SK-N-SH (cell line): Measurements from ENCODE around the gene ADGRL4. TPM values are rescaled to one million over a fixed set of nuclear protein-coding genes. Genes with fewer than 3 reads are reported as not detected.

Experiments
- CTCF ChIA-PET: fragments of 300-600, 350-600 bp; formaldehyde crosslinking; extraction: SDS; loops from one replicate; lab custom pipeline; 2021; lab: Yijun Ruan, JAX
- POLR2A ChIA-PET: fragments of 350-600 bp; sonication (Branson Sonifier 250); formaldehyde crosslinking; extraction: SDS; loops from one replicate; lab custom pipeline; 2020; ENCODE audit warnings: antibody characterized with exemption, inconsistent platforms; lab: Yijun Ruan, JAX
- DNase-seq: peaks from one replicate; pipeline ENCODE4 v3.0.0; 2012
- H2AFZ ChIP-seq: fragments of 200-600 bp; sonication (generic); 2 replicates; pipeline ENCODE4 v1.8.1; 2016; ENCODE audit warnings: antibody characterized with exemption, mild to moderate bottlenecking, low read depth
- H3F3A ChIP-seq: fragments of 200-600 bp; sonication (generic); replicated peaks from 2 replicates; pipeline ENCODE3; 2016; ENCODE audit warnings: antibody characterized with exemption, mild to moderate bottlenecking; ENCODE audit not compliant: insufficient read depth
- H3K27ac ChIP-seq, 2 experiments: fragments of 200-500 bp in 1 of 2; fragments of 200-600 bp in 1 of 2; sonication (Bioruptor generic) in 1 of 2; sonication (generic), shearing (Covaris generic) in 1 of 2; 2 replicates each; pipeline versions ENCODE4 v1.5.1 to v1.6.1; 2014 to 2016; ENCODE audit warnings: low read depth in 2 of 2, inconsistent platforms in 1 of 2, low read length in 1 of 2, mild to moderate bottlenecking in 1 of 2, mixed read lengths in 1 of 2
- H3K27me3 ChIP-seq: fragments of 200-600 bp; sonication (generic), shearing (Covaris generic); 2 replicates; pipeline ENCODE4 v1.6.1; 2016; ENCODE audit warnings: mixed run types; ENCODE audit not compliant: insufficient read depth
- H3K36me3 ChIP-seq, 2 experiments: fragments of 200-500 bp in 1 of 2; fragments of 200-600 bp in 1 of 2; sonication (Bioruptor generic) in 1 of 2; sonication (generic) in 1 of 2; replicated peaks in 1 of 2; 2 replicates each; pipeline versions ENCODE3 to v1.5.1; 2014 to 2016; ENCODE audit warnings: low read length in 1 of 2, mild to moderate bottlenecking in 1 of 2; ENCODE audit not compliant: insufficient read depth in 2 of 2, control insufficient read depth in 1 of 2
- H3K4me1 ChIP-seq, 2 experiments: fragments of 200-500 bp in 1 of 2; fragments of 200-600 bp in 1 of 2; sonication (Bioruptor generic) in 1 of 2; sonication (generic), shearing (Covaris generic) in 1 of 2; 2 replicates each; pipeline versions ENCODE4 v1.5.1 to v1.6.1; 2014 to 2016; ENCODE audit warnings: low read depth in 1 of 2, low read length in 1 of 2, mixed run types in 1 of 2; ENCODE audit not compliant: insufficient read depth in 2 of 2, control insufficient read depth in 1 of 2
- H3K4me2 ChIP-seq: fragments of 200-600 bp; sonication (generic), shearing (Covaris generic); 2 replicates; pipeline ENCODE4 v1.6.1; 2017; ENCODE audit warnings: mixed run types
- H3K4me3 ChIP-seq, 2 experiments: fragments of 200-500 bp in 1 of 2; fragments of 200-600 bp in 1 of 2; sonication (Bioruptor generic) in 1 of 2; sonication (generic), shearing (Covaris generic) in 1 of 2; 2 replicates each; pipeline versions ENCODE4 v1.5.1 to v1.8.1; 2014 to 2016; ENCODE audit warnings: low read depth in 2 of 2, inconsistent platforms in 1 of 2, low read length in 1 of 2, mild to moderate bottlenecking in 1 of 2, mixed read lengths in 1 of 2, moderate library complexity in 1 of 2
- H3K79me2 ChIP-seq: fragments of 200-600 bp; sonication (generic); 2 replicates; pipeline ENCODE4 v1.8.1; 2017; ENCODE audit warnings: mild to moderate bottlenecking; ENCODE audit not compliant: insufficient read depth
- H3K9ac ChIP-seq: fragments of 200-600 bp; sonication (generic); 2 replicates; pipeline ENCODE4 v1.6.1; 2017; ENCODE audit warnings: mixed run types
- H3K9me2 ChIP-seq: fragments of 200-600 bp; sonication (generic); 2 replicates; pipeline ENCODE4 v1.6.1; 2017; ENCODE audit warnings: mixed run types
- H3K9me3 ChIP-seq: fragments of 200-600 bp; sonication (generic); 2 replicates; pipeline ENCODE4 v1.6.1; 2017; ENCODE audit warnings: mixed run types, mild to moderate bottlenecking, moderate library complexity
- H4K20me1 ChIP-seq: fragments of 200-600 bp; sonication (generic); 2 replicates; pipeline ENCODE4 v1.6.1; 2017; ENCODE audit warnings: mild to moderate bottlenecking, mixed run types; ENCODE audit not compliant: insufficient read depth
- CTCF ChIP-seq: fragments of 200-600 bp; sonication (generic); IDR thresholded peaks from 2 replicates; pipeline ENCODE4 v1.6.1; 2017; ENCODE audit warnings: antibody characterized with exemption, mild to moderate bottlenecking, moderate library complexity
- ELF1 ChIP-seq: IDR thresholded peaks from 2 replicates; pipeline ENCODE4 v1.4.0; 2012
- EP300 ChIP-seq, 2 experiments: IDR thresholded peaks; 2 replicates each; pipeline versions ENCODE4 v1.4.0 to v1.6.1; 2012; ENCODE audit warnings: borderline replicate concordance in 1 of 2, low read depth in 1 of 2, low read length in 1 of 2
- EZH2phosphoT487 ChIP-seq: fragments of 200-600 bp; sonication (generic); IDR thresholded peaks from 2 replicates; pipeline ENCODE4 v1.6.1; 2017; ENCODE audit warnings: low read depth, mixed run types, mild to moderate bottlenecking, antibody characterized with exemption, moderate library complexity, borderline replicate concordance
- FOXM1 ChIP-seq: IDR thresholded peaks from 2 replicates; pipeline ENCODE4 v1.4.0; 2012; ENCODE audit warnings: low read depth, mild to moderate bottlenecking
- GABPA ChIP-seq: IDR thresholded peaks from 2 replicates; pipeline ENCODE4 v1.4.0; 2012; ENCODE audit warnings: low read depth, mild to moderate bottlenecking
- JUND ChIP-seq: IDR thresholded peaks from 2 replicates; pipeline ENCODE4 v1.4.0; 2012
- MAX ChIP-seq: IDR thresholded peaks from 2 replicates; pipeline ENCODE4 v1.4.0; 2012; ENCODE audit warnings: low read depth
- MEF2A ChIP-seq: IDR thresholded peaks from 2 replicates; pipeline ENCODE4 v1.4.0; 2012; ENCODE audit warnings: low read depth, borderline replicate concordance
- NFIC ChIP-seq: IDR thresholded peaks from 2 replicates; pipeline ENCODE4 v1.4.0; 2012; ENCODE audit warnings: borderline replicate concordance
- PBX3 ChIP-seq: IDR thresholded peaks from 2 replicates; pipeline ENCODE4; 2012
- POLR2AphosphoS5 ChIP-seq: IDR thresholded peaks from 2 replicates; pipeline ENCODE4 v1.6.1; 2012; ENCODE audit warnings: low read depth, low read length
- RFX5 ChIP-seq: IDR thresholded peaks from 2 replicates; pipeline ENCODE4 v1.6.1; 2012; ENCODE audit warnings: mild to moderate bottlenecking, improper control_type of control experiment, low read length
- SMC3 ChIP-seq: IDR thresholded peaks from 2 replicates; pipeline ENCODE4 v1.6.1; 2012; ENCODE audit warnings: low read depth, low read length, improper control_type of control experiment
- TAF1 ChIP-seq: IDR thresholded peaks from 2 replicates; pipeline ENCODE4 v1.6.1; 2012; ENCODE audit warnings: low read depth, mild to moderate bottlenecking, low read length, moderate library complexity, borderline replicate concordance
- USF1 ChIP-seq: IDR thresholded peaks from 2 replicates; pipeline ENCODE4 v1.4.0; 2012; ENCODE audit warnings: low read depth, borderline replicate concordance
- USF2 ChIP-seq: fragments of 150-350 bp; IDR thresholded peaks from 2 replicates; pipeline ENCODE4 v1.6.1; 2017; ENCODE audit warnings: antibody characterized with exemption, low read length, low read depth, borderline replicate concordance
- YY1 ChIP-seq: IDR thresholded peaks from 2 replicates; pipeline ENCODE4 v1.4.0; 2012; ENCODE audit warnings: low read depth, mild to moderate bottlenecking
- ZBTB33 ChIP-seq: IDR thresholded peaks from 2 replicates; pipeline ENCODE4 v1.4.0; 2012; ENCODE audit warnings: low read depth, borderline replicate concordance
- WGBS: methylation state at CpG from one replicate; pipeline ENCODE4 v1.1.6; 2017; ENCODE audit warnings: low lambda C conversion rate; 5-methylcytosine and 5-hydroxymethylcytosine counted together
- polyA plus RNA-seq, 3 experiments: library from polyadenylated mRNA; depleted of rRNA; stranded (reverse); fragments of >200 nt; gene quantifications; 2 replicates each; pipeline ENCODE4 v1.2.3, GENCODE V29; 2012

ADGRL4 gene
- polyA plus RNA-seq, 1 of the 3 experiments (the other 2 are of a cell fraction), result 0.30 TPM

GRCh38 chr1:78855258-78855657, 151.3 kb downstream of the ADGRL4 start:
- Histone ChIP-seq H2AFZ (no peak overlapping the region), H4K20me1 (no peaks in the 10 kb centered on the region), H3K9me2 (no peaks in the 10 kb centered on the region), H3K27me3 (no peaks in the 10 kb centered on the region), H3K9ac (no peak overlapping the region), H3K9me3 (no peaks in the 10 kb centered on the region), H3K4me3 (no peak overlapping the region), H3K36me3 (no peaks in the 10 kb centered on the region), H3K4me2 (no peak overlapping the region), H3K4me1 (no peaks in the 10 kb centered on the region), H3K79me2 (no peaks in the 10 kb centered on the region), H3K27ac (no peak overlapping the region), H3F3A (no peaks in the 10 kb centered on the region)
- ChIA-PET CTCF (no interaction called here), POLR2A (no interaction called here)
- no peak for DNase-seq
- no peak for TF ChIP-seq FOXM1
- no peak for TF ChIP-seq USF2
- no peak for TF ChIP-seq ELF1
- no peak for TF ChIP-seq PBX3
- no peak for TF ChIP-seq ZBTB33
- TF ChIP-seq MAX, result no peak
- no peak for TF ChIP-seq CTCF
- no peak for TF ChIP-seq RFX5
- no peak for TF ChIP-seq JUND
- TF ChIP-seq NFIC, result no peak
- TF ChIP-seq EP300 (IDR thresholded peaks at IDR 0.05; ENCODE audit: borderline replicate concordance in 1 of 2, low read depth in 1 of 2, low read length in 1 of 2), result no peak

- CTCF ChIA-PET, result interaction anchor here (1.0 kb wide), 1 partner anchor 11 kb away, joined by 4 read pairs; no protein-coding TSS in a partner anchor
- no peak for TF ChIP-seq EP300 (IDR thresholded peaks at IDR 0.05; ENCODE audit: borderline replicate concordance in 1 of 2, low read depth in 1 of 2, low read length in 1 of 2)
- TF ChIP-seq USF1, result no peak
- TF ChIP-seq NFIC, result no peak
- no peak for TF ChIP-seq EZH2phosphoT487
- TF ChIP-seq GABPA, result no peak
- no peak for TF ChIP-seq YY1
- TF ChIP-seq SMC3, result no peak
- TF ChIP-seq ZBTB33, result no peak
- TF ChIP-seq TAF1, result no peak
- no peak for TF ChIP-seq MEF2A
- no peak for TF ChIP-seq POLR2AphosphoS5
- TF ChIP-seq RFX5, result no peak
- TF ChIP-seq MAX, result no peak
- no peak for TF ChIP-seq JUND
Observed at GRCh38 chr1:78854556-78854955, 152.0 kb downstream of the ADGRL4 start.

More at GRCh38 chr1:78854556-78854955, 152.0 kb downstream of the ADGRL4 start:
- H3K9ac ChIP-seq, result no peak overlapping the region
- no peaks in the 10 kb centered on the region for H3K36me3 ChIP-seq
- no peak for DNase-seq
- H2AFZ ChIP-seq, result no peak overlapping the region
- no peaks in the 10 kb centered on the region for H3K9me2 ChIP-seq
- no peaks in the 10 kb centered on the region for H3K9me3 ChIP-seq
- H4K20me1 ChIP-seq, result no peaks in the 10 kb centered on the region
- H3K27me3 ChIP-seq, result no peaks in the 10 kb centered on the region
- WGBS, result 79% methylated on average over 5 of the region's 5 CpGs
- H3K79me2 ChIP-seq, result no peaks in the 10 kb centered on the region
- no peak overlapping the region for H3K4me2 ChIP-seq
- H3K4me1 ChIP-seq, result no peaks in the 10 kb centered on the region
- POLR2A ChIA-PET, result no interaction called here
- H3K27ac ChIP-seq, result no peak overlapping the region
- H3K4me3 ChIP-seq, result no peak overlapping the region
- no peaks in the 10 kb centered on the region for H3F3A ChIP-seq
